Stimulated activated CD4-positive, alpha-beta T cell treated with anti-CD3 and anti-CD28 coated beads, Interleukin-1b, Interleukin-23, amount 100 ng/mL, for 4 hours (primary cell): ENCODE results near the gene DLEU7.

Source experiments
- DNase-seq, 2 donors: peaks; one replicate each; pipeline ENCODE4 v3.0.0-alpha.2; 2020; ENCODE audit warnings: low read depth in 2 of 2

DLEU7 gene

DNA sequence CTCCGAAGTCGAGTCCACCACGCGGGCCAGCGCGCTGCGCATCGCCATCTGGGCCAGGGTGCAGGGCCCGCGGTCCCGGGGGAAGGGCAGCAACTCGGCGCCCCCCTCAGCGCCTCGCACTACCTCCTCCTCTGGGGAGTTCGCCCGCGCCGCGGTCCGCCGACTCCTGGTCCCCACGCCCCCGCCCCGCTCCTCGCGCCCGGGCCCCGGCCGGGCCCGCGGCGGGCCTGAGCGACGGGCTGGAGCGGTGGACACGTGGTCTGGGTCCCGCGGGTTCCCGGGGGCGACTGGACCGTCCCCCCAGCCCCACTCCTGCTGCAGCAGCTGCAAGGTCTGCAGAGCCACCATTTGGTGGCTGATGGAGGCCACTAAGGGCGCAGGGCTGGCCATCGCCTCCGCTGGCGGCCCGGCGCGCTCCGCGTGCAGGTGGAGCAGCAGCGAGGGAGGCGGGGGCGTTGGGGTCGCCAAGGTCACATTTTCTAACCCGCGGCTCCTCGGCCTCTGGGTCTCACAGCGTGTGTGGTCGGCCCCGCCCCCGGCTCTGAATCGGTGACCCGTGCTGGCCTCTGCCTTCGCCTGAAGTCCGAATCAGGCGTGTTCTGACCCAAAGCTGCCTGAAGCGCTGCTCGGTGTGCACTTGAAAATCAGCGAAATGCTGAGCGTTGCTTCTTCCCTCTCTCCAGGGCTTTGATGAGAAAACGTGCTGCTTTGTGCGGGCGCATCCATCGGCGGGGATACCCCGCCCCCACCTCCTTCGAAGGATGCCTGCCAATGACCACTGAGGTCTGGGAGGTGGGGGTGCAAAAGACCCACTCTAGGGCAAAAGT lies at the start of gene DLEU7:
Gene DLEU7, minus strand, starts transcription at position 436 of the 827 bp plus-strand sequence. Its CDS starts 46 bp downstream, at position 390.
- no peak for DNase-seq

- DNase-seq = no peak
Measured at GRCh38 chr13:50892210-50892944, 48.9 kb upstream of the DLEU7 start.

GRCh38 chr13:50891206-50891605 lies 47.7 kb upstream of the DLEU7 start:
- DNase-seq = no peak

GRCh38 chr13:50889317-50889716 lies 45.8 kb upstream of the DLEU7 start:
- no peak for DNase-seq

GRCh38 chr13:50888362-50888761 lies 44.9 kb upstream of the DLEU7 start:
- DNase-seq = no peak

- DNase-seq = no peak
Measured at GRCh38 chr13:50887151-50887550, 43.7 kb upstream of the DLEU7 start.

DNA sequence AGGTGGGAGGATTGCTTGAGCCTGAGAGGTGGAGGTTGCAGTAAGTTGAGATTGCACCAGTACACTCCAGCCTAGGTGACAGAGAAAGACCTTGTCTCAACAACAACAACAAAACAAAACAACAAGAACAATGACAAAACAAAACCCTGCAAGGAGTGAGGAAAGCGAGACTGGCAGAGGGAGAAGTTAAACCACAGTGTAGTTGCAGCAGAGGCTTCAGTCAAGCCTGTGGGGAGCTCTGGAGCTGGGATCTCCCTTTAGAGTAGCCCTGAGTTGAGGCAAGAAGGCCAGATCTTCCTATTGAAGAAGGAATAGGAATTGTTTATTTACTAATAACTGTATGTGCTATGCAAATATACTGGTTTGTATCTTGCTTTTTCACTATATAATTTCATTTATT lies 40.8 kb upstream of the DLEU7 start:
- no peak for DNase-seq

DNA sequence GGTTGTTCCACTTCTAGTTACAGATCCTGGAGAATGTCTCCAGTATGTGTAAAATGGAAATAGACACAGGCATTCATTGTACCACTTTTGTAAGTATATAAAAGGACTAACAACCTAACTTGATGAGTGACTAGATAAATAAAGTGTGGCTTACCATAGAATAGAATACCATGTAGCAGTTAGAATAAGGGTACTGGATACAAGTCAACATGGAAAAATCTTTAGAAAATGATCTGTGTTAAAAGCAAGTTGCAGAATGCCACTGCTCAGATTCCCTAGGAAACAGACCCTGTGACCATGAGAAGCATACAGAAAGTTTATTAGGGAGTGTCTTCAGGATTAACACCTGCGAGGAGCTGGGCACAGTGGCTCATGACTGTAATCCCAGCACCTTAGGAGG lies 40.2 kb upstream of the DLEU7 start:
- no peak for DNase-seq

DNA sequence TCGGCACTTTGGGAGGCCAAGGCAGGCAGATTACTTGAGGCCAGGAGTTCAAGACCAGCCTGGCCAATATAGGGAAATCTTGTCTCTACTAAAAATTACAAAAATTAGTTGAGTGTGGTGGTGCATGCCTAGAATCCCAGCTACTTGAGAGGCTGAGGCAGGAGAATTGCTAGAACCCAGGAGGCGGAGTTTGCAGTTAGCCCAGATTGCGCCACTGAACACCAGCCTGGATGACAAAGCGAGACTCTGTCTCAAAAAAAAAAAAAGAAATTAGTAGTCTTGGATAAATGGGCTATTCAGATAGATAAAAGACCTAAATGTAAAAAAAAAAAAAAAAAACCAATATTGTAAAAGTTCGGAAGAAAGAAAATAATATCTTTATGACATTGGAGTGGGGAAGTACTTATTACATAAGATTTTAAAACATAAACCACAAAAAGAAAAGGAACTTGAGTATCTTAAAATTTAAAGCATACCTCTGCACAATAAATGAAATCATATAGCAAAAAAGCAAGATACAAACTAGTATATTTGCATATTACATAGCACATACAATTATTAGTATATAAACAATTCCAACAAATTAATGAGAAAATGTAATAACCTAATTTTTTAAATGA lies 39.4 kb upstream of the DLEU7 start:
- DNase-seq = no peak

DNA sequence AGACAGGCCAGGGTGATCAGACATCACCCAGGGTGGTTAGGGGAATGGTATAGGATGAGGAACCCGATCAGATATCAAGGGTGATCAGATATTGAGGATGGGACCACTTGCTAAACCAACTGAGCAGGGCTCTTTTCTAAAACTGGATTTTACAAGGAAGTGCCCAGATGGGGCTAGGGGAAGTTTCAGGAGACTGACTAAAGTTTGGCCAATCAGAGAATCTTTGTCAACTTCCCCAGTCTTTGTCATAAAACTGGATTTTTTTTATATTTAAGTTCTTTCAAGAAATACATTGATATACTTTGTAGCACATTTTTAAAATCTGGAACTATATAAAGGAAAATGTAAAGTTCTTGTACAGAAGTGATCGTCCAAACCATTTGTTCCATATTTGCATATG lies 30.5 kb upstream of the DLEU7 start:
- no peak for DNase-seq

DNA sequence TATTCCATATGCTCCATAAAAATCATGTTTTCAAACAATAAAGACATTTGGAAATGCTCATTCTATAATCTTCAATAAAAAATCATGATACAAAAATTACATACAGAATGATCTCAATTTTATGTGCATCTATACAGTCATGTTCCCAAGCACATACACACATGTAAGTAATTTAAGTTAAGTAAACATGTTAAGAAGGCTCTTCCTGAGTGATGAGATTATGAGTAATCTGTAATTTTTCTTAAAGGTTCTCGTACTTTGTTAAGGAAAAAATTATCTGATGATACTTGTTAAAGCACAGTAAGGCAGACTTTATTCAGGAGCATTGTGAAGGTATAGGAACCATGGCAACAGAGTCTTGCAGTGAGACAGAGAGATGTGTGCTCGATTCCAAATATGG lies 30.0 kb upstream of the DLEU7 start:
- no peak for DNase-seq

DNA sequence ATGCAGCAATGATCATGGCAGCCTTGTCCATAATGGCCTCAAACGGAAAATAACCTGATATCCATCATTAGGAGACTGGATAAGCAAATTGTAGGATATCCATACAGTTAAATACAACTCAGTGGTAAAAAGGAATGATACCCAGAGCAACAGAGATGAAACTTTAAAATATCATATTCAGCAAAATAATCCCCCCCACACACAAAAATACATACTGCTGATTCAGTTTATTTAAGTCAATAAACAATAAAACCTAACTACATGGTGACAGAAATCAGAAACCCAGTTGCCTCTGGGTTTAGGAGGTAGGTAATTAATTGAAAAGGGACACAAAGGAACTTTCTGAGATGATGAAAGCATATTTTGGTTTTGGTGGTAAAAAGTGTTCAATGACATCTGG lies 27.9 kb upstream of the DLEU7 start:
- no peak for DNase-seq

- DNase-seq = no peak
Measured at GRCh38 chr13:50867637-50867945, 24.1 kb upstream of the DLEU7 start.

DNA sequence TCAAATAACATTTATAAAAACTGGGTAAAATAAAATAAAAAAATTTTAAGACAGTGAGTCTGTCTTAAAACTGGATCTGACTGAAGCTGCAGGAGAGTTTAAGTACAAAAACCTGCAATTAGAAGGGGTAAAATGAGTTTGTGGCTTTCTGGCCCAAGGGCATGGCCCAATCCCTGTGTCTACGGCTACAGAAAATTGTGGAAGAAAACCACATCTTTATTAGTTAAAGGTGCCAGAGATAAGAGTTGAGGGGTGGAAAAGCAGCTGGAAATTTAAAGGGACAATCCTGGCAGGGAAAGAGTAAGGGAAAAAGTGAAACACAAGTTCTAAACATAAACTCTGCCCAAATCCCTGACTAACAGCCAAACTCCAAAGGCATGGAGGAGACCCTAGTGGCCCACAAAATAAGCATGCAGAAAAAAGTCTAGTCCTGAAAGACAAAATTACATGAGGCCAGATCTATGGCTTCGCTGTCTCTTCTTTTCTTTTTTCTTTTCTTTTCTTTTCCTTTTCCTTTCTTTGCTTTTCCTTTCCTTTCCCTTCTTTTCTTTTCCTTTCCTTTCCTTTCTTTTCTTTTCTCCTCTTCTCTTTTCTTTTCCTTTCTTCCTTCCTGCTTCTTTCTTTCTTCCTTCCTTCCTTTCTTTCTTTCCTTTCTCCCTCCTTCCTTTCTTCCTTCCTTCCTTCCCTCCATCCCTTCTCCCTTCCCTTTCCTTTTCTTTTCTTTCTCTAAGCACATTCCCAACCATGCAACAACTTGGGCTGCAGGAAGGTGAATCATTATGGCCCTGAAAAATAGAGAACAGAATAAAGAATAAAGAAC lies 23.5 kb upstream of the DLEU7 start:
- DNase-seq = no peak

DNA sequence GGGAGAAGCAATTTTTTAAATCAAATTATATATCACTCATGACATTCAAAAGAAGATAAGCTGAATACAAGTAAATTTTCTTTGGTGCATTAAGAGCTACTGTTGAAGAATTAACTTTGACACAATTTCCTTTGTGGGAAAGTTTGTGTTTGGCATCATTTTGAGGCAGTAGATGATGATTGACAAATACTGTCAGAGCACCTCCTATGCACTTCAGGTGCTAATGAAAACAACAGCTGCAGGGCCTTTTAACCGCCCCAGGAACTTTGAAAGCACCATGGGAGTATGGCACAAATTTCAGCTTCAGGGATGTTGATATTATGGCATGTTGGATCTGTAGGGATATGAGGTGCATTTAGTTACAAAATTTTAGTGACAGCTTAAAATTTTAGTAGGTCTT lies 21.0 kb upstream of the DLEU7 start:
- no peak for DNase-seq

DNA sequence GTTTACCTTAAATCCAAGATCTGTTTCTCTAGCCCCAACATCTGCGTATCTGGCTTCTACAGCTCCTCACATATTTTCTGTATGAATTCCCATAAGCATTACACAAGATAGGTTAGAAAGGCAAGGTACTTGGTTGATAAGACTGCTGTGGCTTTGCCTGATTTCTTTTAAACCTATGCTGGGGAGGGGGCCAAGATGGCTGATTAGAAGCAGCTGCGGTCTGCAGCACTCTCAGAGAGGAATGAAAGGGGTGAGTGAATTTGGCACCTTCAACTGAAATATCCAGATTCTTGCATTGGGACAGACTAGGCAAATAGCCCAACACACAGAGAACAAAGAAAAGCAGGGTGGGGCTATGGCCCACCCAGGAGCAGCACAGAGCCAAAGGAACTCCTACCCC lies 12.2 kb upstream of the DLEU7 start:
- DNase-seq = no peak

GRCh38 chr13:50850445-50850844 lies 7.0 kb upstream of the DLEU7 start:
- no peak for DNase-seq

- no peak for DNase-seq
Measured at GRCh38 chr13:50847501-50847900, 4.0 kb upstream of the DLEU7 start.

DNA sequence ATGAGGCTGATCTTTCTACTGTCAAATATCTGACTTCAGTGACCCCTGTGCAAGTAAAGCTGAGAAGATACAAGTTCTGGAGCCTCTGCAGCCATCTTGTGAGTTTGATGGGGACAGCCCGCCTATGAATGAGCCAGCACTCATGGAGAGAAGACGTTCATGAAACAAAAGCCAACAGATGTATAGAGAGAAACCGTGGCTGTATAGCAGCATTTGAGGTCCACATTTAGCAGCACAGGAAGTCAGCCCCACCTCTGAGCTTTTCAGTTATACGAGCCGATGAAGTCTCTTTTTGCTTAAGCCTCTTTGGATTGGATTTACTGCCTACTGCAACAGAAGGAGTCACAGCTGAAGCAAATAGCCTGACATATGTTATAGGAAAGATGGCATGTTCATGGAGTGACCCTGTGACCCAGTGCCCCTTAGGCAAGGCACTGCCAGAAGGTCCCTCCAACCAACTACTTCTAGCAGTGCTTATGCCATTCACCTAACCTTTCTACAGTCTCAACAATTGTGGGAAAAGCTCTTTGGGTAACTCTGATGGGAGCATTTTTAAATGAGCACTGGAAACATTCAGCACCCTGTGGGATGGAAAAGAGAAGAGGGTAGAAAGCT lies 3.5 kb upstream of the DLEU7 start:
- no peak for DNase-seq

GRCh38 chr13:50845211-50845610 lies 1.7 kb upstream of the DLEU7 start:
- DNase-seq = no peak

DNA sequence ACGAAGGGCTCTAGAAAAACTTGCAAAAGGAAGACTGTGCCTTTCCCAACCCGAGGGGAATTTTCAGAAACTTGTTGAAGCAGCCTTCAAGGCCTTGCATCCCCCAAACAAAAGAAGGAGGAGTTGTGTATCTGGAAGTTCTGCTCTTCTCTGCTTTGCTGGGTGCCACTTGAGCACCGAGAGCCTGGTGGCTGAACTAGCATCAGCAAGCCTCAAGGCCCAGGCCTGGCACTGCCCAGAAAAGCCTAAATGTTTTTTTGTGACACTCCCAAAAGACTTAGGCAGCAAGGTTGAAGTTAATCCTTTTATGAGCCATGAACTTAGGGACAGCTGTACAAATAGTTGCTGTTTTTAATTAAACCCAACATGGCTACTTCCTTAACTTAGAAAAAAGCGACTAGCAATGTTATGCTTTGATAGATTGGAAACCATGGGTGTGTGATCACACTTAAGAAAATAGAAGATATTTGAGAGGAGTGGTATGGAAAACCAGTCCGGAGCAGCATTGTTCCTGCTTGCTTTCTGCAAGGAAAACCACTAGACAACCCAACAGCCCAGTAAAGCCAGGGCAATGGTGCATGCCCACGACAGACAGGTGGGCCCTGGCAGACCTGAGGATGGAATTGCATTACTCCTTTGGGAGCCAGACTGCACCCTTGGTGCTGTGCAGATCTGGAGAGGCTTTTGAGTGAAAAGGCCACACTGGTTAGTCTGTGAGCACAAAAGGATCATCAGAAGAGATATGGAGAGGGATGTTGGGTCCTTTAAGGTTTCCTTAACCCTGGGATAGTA lies 788 bp upstream of the DLEU7 start:
- no peak for DNase-seq
